ENCODE data around the gene LMAN1L.

Gene LMAN1L

GRCh38 chr15:74827614-74828013 lies 15.0 kb downstream of the LMAN1L start:
- Histone ChIP-seq H3K27me3 (ENCODE audit: insufficient read depth, insufficient read length) (peaks cover 48% of the 10 kb centered on the region), H3K36me3 (ENCODE audit: insufficient read depth, insufficient read length, low read length) (no peaks in the 10 kb centered on the region), H3K4me1 (ENCODE audit: insufficient read depth, insufficient read length) (peaks cover 2% of the 10 kb centered on the region), H3K9ac (ENCODE audit: insufficient read length, low read depth) (no peak overlapping the region), H3K9me3 (ENCODE audit: insufficient read depth, low read length) (no peaks in the 10 kb centered on the region), H3K4me3 (ENCODE audit: insufficient read length, low read depth) (no peak overlapping the region)
- DNase-seq (ENCODE audit: low read depth, low spot score): no peak
- TF ChIP-seq YY1 (IDR thresholded peaks at IDR 0.05; ENCODE audit: insufficient read depth, insufficient read length) (no peak), SUZ12 (IDR thresholded peaks at IDR 0.05; ENCODE audit: extremely low read depth, insufficient read depth, insufficient read length) (no peak), ZNF274 (IDR thresholded peaks at IDR 0.05; ENCODE audit: low read depth, low read length) (no peak)

- Histone ChIP-seq H3K27me3 (ENCODE audit: insufficient read depth, insufficient read length) (peaks cover 45% of the 10 kb centered on the region), H3K9ac (ENCODE audit: insufficient read length, low read depth) (no peak overlapping the region)
- TF ChIP-seq SUZ12 (IDR thresholded peaks at IDR 0.05; ENCODE audit: extremely low read depth, insufficient read depth, insufficient read length) (no peak), ZNF274 (IDR thresholded peaks at IDR 0.05; ENCODE audit: low read depth, low read length) (no peak), YY1 (IDR thresholded peaks at IDR 0.05; ENCODE audit: insufficient read depth, insufficient read length) (no peak)
Observed at GRCh38 chr15:74828835-74829234, 16.2 kb downstream of the LMAN1L start.

GRCh38 chr15:74829486-74829885 lies 16.9 kb downstream of the LMAN1L start:
- Histone ChIP-seq H3K9me3 (ENCODE audit: insufficient read depth, low read length) (no peaks in the 10 kb centered on the region), H3K36me3 (ENCODE audit: insufficient read depth, insufficient read length, low read length) (no peaks in the 10 kb centered on the region), H3K27me3 (ENCODE audit: insufficient read depth, insufficient read length) (peaks cover 40% of the 10 kb centered on the region), H3K4me3 (ENCODE audit: insufficient read length, low read depth) (no peak overlapping the region), H3K4me1 (ENCODE audit: insufficient read depth, insufficient read length) (peaks cover 18% of the 10 kb centered on the region), H3K9ac (ENCODE audit: insufficient read length, low read depth) (no peak overlapping the region)
- TF ChIP-seq SUZ12 (IDR thresholded peaks at IDR 0.05; ENCODE audit: extremely low read depth, insufficient read depth, insufficient read length): no peak
- no peak for TF ChIP-seq YY1 (IDR thresholded peaks at IDR 0.05; ENCODE audit: insufficient read depth, insufficient read length)
- TF ChIP-seq ZNF274 (IDR thresholded peaks at IDR 0.05; ENCODE audit: low read depth, low read length): no peak
- DNase-seq (ENCODE audit: low read depth, low spot score): no peak

More at GRCh38 chr15:74828835-74829234, 16.2 kb downstream of the LMAN1L start:
- no peak for DNase-seq (ENCODE audit: low read depth, low spot score)
- Histone ChIP-seq H3K4me3 (ENCODE audit: insufficient read length, low read depth) (no peak overlapping the region), H3K9me3 (ENCODE audit: insufficient read depth, low read length) (no peaks in the 10 kb centered on the region), H3K4me1 (ENCODE audit: insufficient read depth, insufficient read length) (peaks cover 12% of the 10 kb centered on the region), H3K36me3 (ENCODE audit: insufficient read depth, insufficient read length, low read length) (no peaks in the 10 kb centered on the region)

- Histone ChIP-seq H3K27me3 (ENCODE audit: insufficient read depth, insufficient read length) (peaks cover 34% of the 10 kb centered on the region), H3K36me3 (ENCODE audit: insufficient read depth, insufficient read length, low read length) (no peaks in the 10 kb centered on the region), H3K4me3 (ENCODE audit: insufficient read length, low read depth) (no peak overlapping the region), H3K9me3 (ENCODE audit: insufficient read depth, low read length) (no peaks in the 10 kb centered on the region), H3K9ac (ENCODE audit: insufficient read length, low read depth) (no peak overlapping the region), H3K4me1 (ENCODE audit: insufficient read depth, insufficient read length) (peaks cover 18% of the 10 kb centered on the region)
- TF ChIP-seq YY1 (IDR thresholded peaks at IDR 0.05; ENCODE audit: insufficient read depth, insufficient read length): no peak
- TF ChIP-seq ZNF274 (IDR thresholded peaks at IDR 0.05; ENCODE audit: low read depth, low read length): no peak
- DNase-seq (ENCODE audit: low read depth, low spot score): no peak
Observed at GRCh38 chr15:74829991-74830390, 17.4 kb downstream of the LMAN1L start.

GRCh38 chr15:74830868-74831267 lies 18.2 kb downstream of the LMAN1L start:
- TF ChIP-seq ZNF274 (IDR thresholded peaks at IDR 0.05; ENCODE audit: low read depth, low read length) (no peak), SUZ12 (IDR thresholded peaks at IDR 0.05; ENCODE audit: extremely low read depth, insufficient read depth, insufficient read length) (no peak), YY1 (IDR thresholded peaks at IDR 0.05; ENCODE audit: insufficient read depth, insufficient read length) (no peak)
- DNase-seq (ENCODE audit: low read depth, low spot score): no peak
- H3K4me3 ChIP-seq (ENCODE audit: insufficient read length, low read depth): no peak overlapping the region
- no peak overlapping the region for H3K9ac ChIP-seq (ENCODE audit: insufficient read length, low read depth)
- peaks cover 6% of the 10 kb centered on the region for H3K36me3 ChIP-seq (ENCODE audit: insufficient read depth, insufficient read length, low read length)
- no peaks in the 10 kb centered on the region for H3K9me3 ChIP-seq (ENCODE audit: insufficient read depth, low read length)
- H3K4me1 ChIP-seq (ENCODE audit: insufficient read depth, insufficient read length): peaks cover 22% of the 10 kb centered on the region
- peaks cover 26% of the 10 kb centered on the region for H3K27me3 ChIP-seq (ENCODE audit: insufficient read depth, insufficient read length)

- H3K27me3 ChIP-seq (ENCODE audit: insufficient read depth, insufficient read length): peaks cover 16% of the 10 kb centered on the region
- no peak overlapping the region for H3K4me3 ChIP-seq (ENCODE audit: insufficient read length, low read depth)
- peak overlapping the region; percentile 62 for H3K9ac ChIP-seq (ENCODE audit: insufficient read length, low read depth)
- peaks cover 22% of the 10 kb centered on the region for H3K4me1 ChIP-seq (ENCODE audit: insufficient read depth, insufficient read length)
- H3K9me3 ChIP-seq (ENCODE audit: insufficient read depth, low read length): no peaks in the 10 kb centered on the region
- no peak for DNase-seq (ENCODE audit: low read depth, low spot score)
- TF ChIP-seq SUZ12 (IDR thresholded peaks at IDR 0.05; ENCODE audit: extremely low read depth, insufficient read depth, insufficient read length) (no peak), ZNF274 (IDR thresholded peaks at IDR 0.05; ENCODE audit: low read depth, low read length) (no peak), YY1 (IDR thresholded peaks at IDR 0.05; ENCODE audit: insufficient read depth, insufficient read length) (no peak)
- H3K36me3 ChIP-seq (ENCODE audit: insufficient read depth, insufficient read length, low read length): peaks cover 16% of the 10 kb centered on the region
Observed at GRCh38 chr15:74831813-74832495, 19.3 kb downstream of the LMAN1L start.

- Histone ChIP-seq H3K9ac (ENCODE audit: insufficient read length, low read depth) (peak overlapping the region; percentile 59), H3K4me3 (ENCODE audit: insufficient read length, low read depth) (no peak overlapping the region), H3K4me1 (ENCODE audit: insufficient read depth, insufficient read length) (peaks cover 26% of the 10 kb centered on the region), H3K9me3 (ENCODE audit: insufficient read depth, low read length) (no peaks in the 10 kb centered on the region), H3K36me3 (ENCODE audit: insufficient read depth, insufficient read length, low read length) (peaks cover 20% of the 10 kb centered on the region), H3K27me3 (ENCODE audit: insufficient read depth, insufficient read length) (peaks cover 7% of the 10 kb centered on the region)
- TF ChIP-seq YY1 (IDR thresholded peaks at IDR 0.05; ENCODE audit: insufficient read depth, insufficient read length): no peak
- TF ChIP-seq SUZ12 (IDR thresholded peaks at IDR 0.05; ENCODE audit: extremely low read depth, insufficient read depth, insufficient read length): no peak
- no peak for TF ChIP-seq ZNF274 (IDR thresholded peaks at IDR 0.05; ENCODE audit: low read depth, low read length)
- DNase-seq (ENCODE audit: low read depth, low spot score): no peak
Observed at GRCh38 chr15:74832826-74833225, 20.2 kb downstream of the LMAN1L start.

All from NT2/D1 (cell line).